MM.1S (cell line): ENCODE measurements around the gene TLR4.

Source experiments
- DNase-seq: peaks from one replicate; pipeline ENCODE4 v3.0.0-alpha.2; 2015
- H2AFZ ChIP-seq: fragments of 300-600 bp; sonication (generic); 2 replicates; pipeline ENCODE4 v1.6.0; 2016; ENCODE audit warnings: antibody characterized with exemption, low read length
- H3F3A ChIP-seq: fragments of 300-600 bp; sonication (generic); 2 replicates; pipeline ENCODE4 v1.6.1; 2016; ENCODE audit warnings: mild to moderate bottlenecking, antibody characterized with exemption, low read length, moderate library complexity, mixed read lengths; ENCODE audit not compliant: insufficient read depth
- H3K27ac ChIP-seq: fragments of 300-600 bp; sonication (generic); 2 replicates; pipeline ENCODE4 v1.5.1; 2016; ENCODE audit warnings: mild to moderate bottlenecking, low read length
- H3K27me3 ChIP-seq: fragments of 300-600 bp; sonication (generic); replicated peaks from 2 replicates; pipeline ENCODE4 v1.6.0; 2016; ENCODE audit warnings: low read length; ENCODE audit not compliant: insufficient read depth
- H3K36me3 ChIP-seq: fragments of 300-600 bp; sonication (generic); replicated peaks from 2 replicates; pipeline ENCODE4 v1.6.1; 2016; ENCODE audit warnings: mild to moderate bottlenecking, low read length, mixed read lengths; ENCODE audit not compliant: insufficient read depth
- H3K4me1 ChIP-seq: fragments of 300-600 bp; sonication (generic); 2 replicates; pipeline ENCODE4 v1.6.1; 2016; ENCODE audit warnings: low read length, mixed read lengths
- H3K4me2 ChIP-seq: fragments of 300-600 bp; sonication (generic); 2 replicates; pipeline ENCODE4 v1.6.0; 2016; ENCODE audit warnings: low read depth, low read length
- H3K4me3 ChIP-seq: fragments of 300-600 bp; sonication (generic); 2 replicates; pipeline ENCODE4 v1.5.1; 2016; ENCODE audit warnings: low read length, mixed read lengths
- H3K79me2 ChIP-seq: fragments of 300-600 bp; sonication (generic); 2 replicates; pipeline ENCODE4 v1.6.1; 2016; ENCODE audit warnings: mixed run types, low read length, mixed read lengths
- H3K9ac ChIP-seq: fragments of 300-600 bp; sonication (generic); 2 replicates; pipeline ENCODE4 v1.6.1; 2016; ENCODE audit warnings: low read length, mixed read lengths
- H3K9me2 ChIP-seq: fragments of 300-600 bp; sonication (generic); replicated peaks from 2 replicates; pipeline ENCODE4 v1.6.1; 2016; ENCODE audit warnings: mild to moderate bottlenecking, low read length, mixed read lengths; ENCODE audit not compliant: insufficient read depth
- H3K9me3 ChIP-seq: fragments of 300-600 bp; sonication (generic); replicated peaks from 2 replicates; pipeline ENCODE4 v1.6.1; 2016; ENCODE audit warnings: mild to moderate bottlenecking, low read length, mixed read lengths; ENCODE audit not compliant: insufficient read depth
- H4K20me1 ChIP-seq: fragments of 300-600 bp; sonication (generic); 2 replicates; pipeline ENCODE4 v1.6.1; 2016; ENCODE audit warnings: mild to moderate bottlenecking, low read length, moderate library complexity, mixed read lengths; ENCODE audit not compliant: insufficient read depth
- EZH2 ChIP-seq: fragments of 300-600 bp; sonication (generic); optimal IDR thresholded peaks from 2 replicates; pipeline ENCODE3; 2017; ENCODE audit warnings: low read depth, mild to moderate bottlenecking, antibody characterized with exemption, low read length, mixed read lengths
- EZH2phosphoT487 ChIP-seq: fragments of 300-600 bp; sonication (generic); IDR thresholded peaks from 2 replicates; pipeline ENCODE4 v1.6.1; 2018; ENCODE audit warnings: antibody characterized with exemption, low read length
- TF ChIP-seq, protein P1 (sequence below): fragments of 300-600 bp; sonication (generic); IDR thresholded peaks from 2 replicates; pipeline ENCODE4 v1.5.1; 2016; ENCODE audit warnings: antibody characterized with exemption, low read length, mixed read lengths

TLR4 gene

DNA sequence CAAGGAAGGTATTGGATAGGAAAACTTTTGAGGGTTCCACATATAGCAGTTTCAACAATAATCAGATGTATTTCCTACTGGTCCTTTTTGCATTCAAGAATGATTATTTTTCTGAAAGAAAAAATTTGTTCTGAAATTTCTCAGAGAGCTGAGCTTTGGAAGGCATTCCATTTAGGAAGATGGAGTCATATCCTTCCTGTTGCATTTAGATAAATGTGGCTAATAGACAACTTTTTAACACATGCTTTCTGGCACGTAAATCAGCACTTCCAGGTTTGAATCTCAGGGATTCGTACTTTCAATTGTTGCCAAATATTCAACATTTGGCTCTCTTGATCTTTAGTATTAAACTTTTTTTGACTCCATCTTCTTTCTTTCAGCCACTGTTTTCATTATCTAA lies 24.8 kb upstream of the TLR4 start:
- no peak overlapping the region for H3K9ac ChIP-seq
- H3K4me1 ChIP-seq: no peaks in the 10 kb centered on the region
- no peaks in the 10 kb centered on the region for H3K36me3 ChIP-seq
- H2AFZ ChIP-seq: no peak overlapping the region
- H3K4me2 ChIP-seq: no peak overlapping the region
- no peak for DNase-seq
- no peaks in the 10 kb centered on the region for H4K20me1 ChIP-seq
- H3K27me3 ChIP-seq: no peaks in the 10 kb centered on the region
- no peaks in the 10 kb centered on the region for H3F3A ChIP-seq
- no peaks in the 10 kb centered on the region for H3K9me3 ChIP-seq
- H3K4me3 ChIP-seq: no peak overlapping the region
- no peaks in the 10 kb centered on the region for H3K79me2 ChIP-seq
- no peak overlapping the region for H3K27ac ChIP-seq
- TF ChIP-seq, protein P1, sequence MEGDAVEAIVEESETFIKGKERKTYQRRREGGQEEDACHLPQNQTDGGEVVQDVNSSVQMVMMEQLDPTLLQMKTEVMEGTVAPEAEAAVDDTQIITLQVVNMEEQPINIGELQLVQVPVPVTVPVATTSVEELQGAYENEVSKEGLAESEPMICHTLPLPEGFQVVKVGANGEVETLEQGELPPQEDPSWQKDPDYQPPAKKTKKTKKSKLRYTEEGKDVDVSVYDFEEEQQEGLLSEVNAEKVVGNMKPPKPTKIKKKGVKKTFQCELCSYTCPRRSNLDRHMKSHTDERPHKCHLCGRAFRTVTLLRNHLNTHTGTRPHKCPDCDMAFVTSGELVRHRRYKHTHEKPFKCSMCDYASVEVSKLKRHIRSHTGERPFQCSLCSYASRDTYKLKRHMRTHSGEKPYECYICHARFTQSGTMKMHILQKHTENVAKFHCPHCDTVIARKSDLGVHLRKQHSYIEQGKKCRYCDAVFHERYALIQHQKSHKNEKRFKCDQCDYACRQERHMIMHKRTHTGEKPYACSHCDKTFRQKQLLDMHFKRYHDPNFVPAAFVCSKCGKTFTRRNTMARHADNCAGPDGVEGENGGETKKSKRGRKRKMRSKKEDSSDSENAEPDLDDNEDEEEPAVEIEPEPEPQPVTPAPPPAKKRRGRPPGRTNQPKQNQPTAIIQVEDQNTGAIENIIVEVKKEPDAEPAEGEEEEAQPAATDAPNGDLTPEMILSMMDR: no peak
- no peak for TF ChIP-seq EZH2
- TF ChIP-seq EZH2phosphoT487: no peak
- H3K9me2 ChIP-seq: no peaks in the 10 kb centered on the region

- H3K79me2 ChIP-seq: no peaks in the 10 kb centered on the region
- no peak overlapping the region for H3K4me2 ChIP-seq
- no peaks in the 10 kb centered on the region for H3K4me1 ChIP-seq
- no peaks in the 10 kb centered on the region for H3K9me3 ChIP-seq
- no peaks in the 10 kb centered on the region for H3K9me2 ChIP-seq
- no peak for DNase-seq
- H3K4me3 ChIP-seq: no peak overlapping the region
- no peaks in the 10 kb centered on the region for H3K27me3 ChIP-seq
- H3K27ac ChIP-seq: no peak overlapping the region
- TF ChIP-seq EZH2phosphoT487 (no peak), EZH2 (no peak)
- TF ChIP-seq, protein P1: no peak
- no peaks in the 10 kb centered on the region for H3F3A ChIP-seq
- no peaks in the 10 kb centered on the region for H3K36me3 ChIP-seq
- H4K20me1 ChIP-seq: no peaks in the 10 kb centered on the region
- H2AFZ ChIP-seq: no peak overlapping the region
- H3K9ac ChIP-seq: no peak overlapping the region
These were observed 22.3 kb upstream of the TLR4 start for GRCh38 chr9:117681888-117682287.

DNA sequence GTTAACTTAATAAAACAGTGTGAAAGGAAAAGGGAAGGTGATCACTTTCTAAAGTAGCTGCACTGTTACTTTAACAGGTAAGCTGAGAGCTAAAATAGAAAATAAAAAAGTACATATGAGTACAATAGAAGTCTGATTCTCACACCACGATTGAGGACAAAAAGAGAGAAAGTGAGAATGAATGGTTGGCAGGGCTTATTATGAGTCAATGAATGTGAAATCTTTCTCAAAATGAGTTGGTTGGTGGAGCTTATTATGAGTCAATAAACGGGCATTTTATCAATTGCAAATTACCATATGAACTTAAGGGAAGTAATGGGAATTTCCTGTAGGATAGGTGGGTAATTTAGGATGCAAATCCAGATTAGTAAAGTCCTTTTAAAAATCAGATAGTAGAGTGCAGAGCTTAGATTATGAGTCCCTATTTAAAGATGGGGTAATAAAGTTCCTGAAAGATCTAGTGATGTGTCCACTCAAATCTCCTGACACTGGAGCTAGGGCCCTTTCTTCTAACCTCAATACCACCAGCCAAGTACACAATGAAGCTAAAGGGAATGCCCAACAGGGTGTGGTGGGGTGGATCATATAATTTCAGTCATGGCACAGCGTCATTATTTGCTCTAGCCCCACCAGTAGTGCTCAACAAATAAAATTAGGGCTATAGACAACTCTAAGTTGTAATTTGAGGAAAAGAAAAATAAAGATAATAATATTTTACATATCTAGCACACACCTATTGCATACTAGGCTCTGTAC lies 21.1 kb upstream of the TLR4 start:
- Histone ChIP-seq H3F3A (no peaks in the 10 kb centered on the region), H3K36me3 (no peaks in the 10 kb centered on the region), H3K4me1 (no peaks in the 10 kb centered on the region), H3K9ac (no peak overlapping the region), H2AFZ (no peak overlapping the region), H3K27ac (no peak overlapping the region), H3K27me3 (no peaks in the 10 kb centered on the region), H4K20me1 (no peaks in the 10 kb centered on the region), H3K4me3 (no peak overlapping the region), H3K4me2 (no peak overlapping the region), H3K9me2 (no peaks in the 10 kb centered on the region), H3K9me3 (no peaks in the 10 kb centered on the region), H3K79me2 (no peaks in the 10 kb centered on the region)
- no peak for DNase-seq
- TF ChIP-seq EZH2 (no peak), EZH2phosphoT487 (no peak)
- TF ChIP-seq, protein P1: no peak
